Pons (tissue), 1 donor: ENCODE results near the gene CLPX.
"Not testable (repeated sequence)": the region's sequence is repeated elsewhere in the genome, so short reads cannot be mapped to it uniquely, and the experiment has no call there.

Experiments used
- DNase-seq: peaks from one replicate; pipeline ENCODE4 v3.0.0-alpha.2; 2016; ENCODE audit warnings: low spot score

CLPX gene

DNA sequence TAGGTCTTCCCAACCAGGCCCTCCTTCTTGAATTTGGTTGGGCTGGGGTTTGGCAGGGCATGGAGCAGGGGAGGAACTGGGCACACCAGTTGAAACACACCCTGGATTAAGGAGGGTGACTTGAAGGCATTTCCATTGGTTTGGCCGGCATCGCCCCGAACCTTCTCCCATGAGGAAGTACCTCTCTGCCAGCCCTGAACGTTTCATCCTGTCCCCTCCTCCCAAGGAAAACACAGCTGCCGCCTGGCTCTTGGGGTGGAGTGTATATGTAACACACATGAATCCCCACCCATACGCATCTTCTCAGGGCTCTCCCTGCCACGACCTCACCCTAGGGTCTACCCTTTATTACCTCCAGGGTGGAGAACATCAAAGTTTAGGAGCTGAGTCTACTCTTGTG is 84.7 kb downstream of the CLPX start:
- DNase-seq: no peak

DNA sequence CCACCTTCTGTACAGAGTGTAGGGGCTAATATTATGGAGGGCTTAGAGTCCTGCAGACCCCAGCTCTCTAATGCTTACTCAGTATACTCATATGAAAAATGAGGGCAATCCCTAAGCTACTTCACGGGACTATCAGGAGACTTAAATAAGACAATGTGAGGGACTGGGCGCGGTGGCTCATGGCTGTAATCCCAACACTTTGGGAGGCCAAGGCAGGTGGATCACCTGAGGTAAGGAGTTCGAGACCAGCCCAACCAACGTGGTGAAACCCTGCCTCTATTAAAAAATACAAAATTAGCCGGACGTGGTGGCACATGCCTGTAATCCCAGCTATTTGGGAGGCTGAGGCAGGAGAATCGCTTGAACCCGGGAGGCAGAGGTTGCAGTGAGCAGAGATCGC is 85.3 kb downstream of the CLPX start:
- not testable (repeated sequence) for DNase-seq

DNA sequence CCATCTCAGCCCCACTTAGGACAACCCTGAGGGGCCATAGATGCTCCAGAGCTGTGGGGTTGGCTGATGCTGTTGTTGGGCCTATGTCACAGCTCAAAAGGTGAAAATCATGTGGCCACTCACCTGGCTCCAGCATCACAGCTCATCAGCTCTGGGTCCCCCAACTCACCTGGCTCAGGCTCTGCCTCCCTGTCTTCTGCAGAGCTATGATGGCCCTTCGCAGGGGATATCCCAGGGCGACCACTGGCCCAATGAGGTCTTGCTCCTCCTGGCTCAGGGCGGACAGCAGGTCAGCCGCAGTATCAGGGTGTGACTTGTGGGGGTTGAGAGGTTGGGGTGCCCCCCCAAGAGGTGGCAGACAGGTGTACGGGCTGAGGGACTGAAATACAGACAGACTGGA is 85.8 kb downstream of the CLPX start:
- no peak for DNase-seq
